ENCODE data around the gene INTS1. TPM values are rescaled to one million over a fixed set of nuclear protein-coding genes. Genes with fewer than 3 reads are reported as not detected.
A peak's percentile ranks its signal among the peaks of the same experiment; 100 is the strongest.

Gene INTS1
- total RNA-seq, 1 donor from 2014 or later = 29.9 TPM

GRCh38 chr7:1508277-1508758 lies 4.1 kb upstream of the INTS1 start:
- Histone ChIP-seq H3K4me1 (peaks cover 26% of the 10 kb centered on the region), H3K4me3 (no peak overlapping the region), H3K27me3 (ENCODE audit: low read depth) (no peaks in the 10 kb centered on the region), H3K9me3 (replicated peaks) (no peaks in the 10 kb centered on the region), H3K36me3 (no peaks in the 10 kb centered on the region), H3K27ac (replicated peaks) (no peak overlapping the region)
- no peak for DNase-seq
- intact Hi-C loops (cut with micrococcal nuclease) = no loop called here
- TF ChIP-seq CTCF (IDR thresholded peaks at IDR 0.05; ENCODE audit: borderline replicate concordance) = no peak

DNA sequence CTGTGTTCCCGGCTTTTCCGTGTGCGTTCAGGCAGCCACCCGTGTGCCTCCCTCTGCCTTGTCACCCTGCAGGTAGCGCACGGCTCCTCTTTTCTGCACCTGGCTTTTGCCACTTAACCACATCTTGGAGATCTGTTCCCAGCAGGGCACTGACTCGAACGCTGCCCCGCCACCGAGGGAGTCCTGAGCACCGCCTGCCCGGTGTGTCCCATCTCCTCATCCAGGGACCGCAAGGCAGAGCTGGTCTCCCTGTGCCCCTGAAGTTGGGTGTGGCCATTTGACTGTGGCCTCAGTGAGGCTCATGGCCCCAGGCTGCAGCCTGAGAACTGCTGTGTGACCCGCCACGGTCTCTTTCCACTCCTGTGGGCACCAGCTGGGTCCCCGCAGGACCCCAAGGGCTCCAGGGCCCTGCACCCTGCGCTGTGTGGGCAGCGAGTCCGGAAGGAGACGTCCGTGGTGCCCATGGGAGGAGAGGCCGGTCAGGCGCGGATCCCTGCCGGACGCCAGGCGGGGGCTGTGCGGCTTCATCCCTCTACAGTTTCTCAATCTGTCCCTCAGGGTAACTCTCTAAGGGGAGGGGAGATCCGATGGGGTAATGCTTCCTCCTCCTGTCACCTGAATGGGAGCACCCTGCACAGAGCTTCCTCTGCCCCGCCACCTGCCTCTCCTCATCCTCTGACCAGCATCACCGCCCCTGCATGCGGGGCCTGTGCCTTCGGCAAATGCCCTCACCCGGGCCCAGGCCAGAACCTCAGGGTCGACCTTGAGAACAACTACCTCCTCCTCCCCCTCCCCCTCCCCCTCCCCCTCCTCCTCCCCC lies 1.8 kb upstream of the INTS1 start:
- intact Hi-C loops (cut with micrococcal nuclease) = no loop called here
- DNase-seq = no peak

DNA sequence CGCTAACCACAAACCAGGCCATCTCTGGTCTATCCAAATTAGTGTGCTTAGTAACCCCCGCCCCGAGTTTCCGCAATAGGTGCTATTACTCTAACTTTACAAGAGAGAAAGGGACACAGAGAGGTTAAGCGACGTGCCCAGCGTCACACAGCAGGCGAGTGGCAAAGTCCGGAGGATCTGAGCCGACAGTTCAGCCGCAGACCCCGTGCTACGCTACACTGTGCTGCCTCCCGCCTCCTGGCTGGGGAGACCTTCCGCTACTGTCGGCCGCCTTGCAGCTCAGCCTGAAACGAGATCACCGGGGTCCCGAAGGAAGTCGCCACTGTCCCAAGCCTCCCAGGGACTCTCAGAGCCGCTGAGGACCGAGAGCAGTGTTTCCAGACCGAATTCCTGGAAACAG lies 799 bp downstream of the INTS1 start:
- H3K4me3 ChIP-seq = peak overlapping the region; percentile 99
- TF ChIP-seq CTCF (IDR thresholded peaks at IDR 0.05; ENCODE audit: borderline replicate concordance) = no peak
- intact Hi-C loops (cut with micrococcal nuclease) = no loop called here
- H3K27me3 ChIP-seq (ENCODE audit: low read depth) = no peaks in the 10 kb centered on the region
- peaks cover 45% of the 10 kb centered on the region for H3K36me3 ChIP-seq
- no peak for DNase-seq
- no peak overlapping the region for H3K27ac ChIP-seq (replicated peaks)
- H3K4me1 ChIP-seq = peaks cover 40% of the 10 kb centered on the region
- H3K9me3 ChIP-seq (replicated peaks) = no peaks in the 10 kb centered on the region

More for the DNA sequence above, 1.8 kb upstream of the INTS1 start:
- TF ChIP-seq CTCF (IDR thresholded peaks at IDR 0.05; ENCODE audit: borderline replicate concordance) = no peak
- Histone ChIP-seq H3K36me3 (peaks cover 20% of the 10 kb centered on the region), H3K4me1 (peaks cover 40% of the 10 kb centered on the region), H3K4me3 (no peak overlapping the region), H3K27ac (replicated peaks) (peak overlapping the region; percentile 27), H3K9me3 (replicated peaks) (no peaks in the 10 kb centered on the region), H3K27me3 (ENCODE audit: low read depth) (no peaks in the 10 kb centered on the region)

DNA sequence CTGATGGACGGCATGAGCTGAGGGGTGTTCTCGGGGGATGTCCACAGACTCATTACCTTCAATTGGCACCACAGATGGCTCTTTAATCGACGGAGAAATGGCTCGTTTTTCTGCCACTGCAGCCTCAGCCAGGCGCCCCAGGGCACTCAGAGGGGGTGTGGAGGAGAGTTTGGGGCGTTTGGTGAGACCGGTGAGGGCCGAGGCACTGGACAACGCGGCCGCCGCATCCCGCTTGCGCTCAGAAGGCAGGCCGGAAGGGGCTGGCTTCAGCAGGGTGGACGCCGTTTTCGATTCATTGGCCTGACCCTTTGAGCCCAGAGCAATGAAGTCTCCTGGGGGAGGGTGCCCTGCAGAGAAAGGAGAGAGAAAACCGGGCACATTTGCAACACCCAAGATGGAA lies 1.3 kb downstream of the INTS1 start:
- DNase-seq = no peak
- peaks cover 40% of the 10 kb centered on the region for H3K4me1 ChIP-seq
- peaks cover 50% of the 10 kb centered on the region for H3K36me3 ChIP-seq
- intact Hi-C loops (cut with micrococcal nuclease) = no loop called here
- H3K27ac ChIP-seq (replicated peaks) = no peak overlapping the region
- H3K27me3 ChIP-seq (ENCODE audit: low read depth) = no peaks in the 10 kb centered on the region
- peak overlapping the region; percentile 99 for H3K4me3 ChIP-seq
- no peaks in the 10 kb centered on the region for H3K9me3 ChIP-seq (replicated peaks)
- no peak for TF ChIP-seq CTCF (IDR thresholded peaks at IDR 0.05; ENCODE audit: borderline replicate concordance)

- intact Hi-C loops (cut with micrococcal nuclease) = no loop called here
- no peak overlapping the region for H3K27ac ChIP-seq (replicated peaks)
- peaks cover 62% of the 10 kb centered on the region for H3K36me3 ChIP-seq
- H3K27me3 ChIP-seq (ENCODE audit: low read depth) = no peaks in the 10 kb centered on the region
- DNase-seq = no peak
- no peak for TF ChIP-seq CTCF (IDR thresholded peaks at IDR 0.05; ENCODE audit: borderline replicate concordance)
- peaks cover 31% of the 10 kb centered on the region for H3K4me1 ChIP-seq
- H3K9me3 ChIP-seq (replicated peaks) = no peaks in the 10 kb centered on the region
- no peak overlapping the region for H3K4me3 ChIP-seq
Measured at GRCh38 chr7:1501487-1502270, 2.5 kb downstream of the INTS1 start.
